Brain pericyte (primary cell): ENCODE measurements around the gene RCE1.
"Not testable (repeated sequence)": the region's sequence is repeated elsewhere in the genome, so short reads cannot be mapped to it uniquely, and the experiment has no call there.

ENCODE experiments used
- DNase-seq: peaks from one replicate; pipeline ENCODE4 v3.0.0-alpha.2; 2012; ENCODE audit warnings: low read depth, low spot score

The RCE1 gene

GRCh38 chr11:66842896-66843775 lies at the start of gene RCE1:
TSS of gene RCE1 (plus strand) at chr11:66843441. CDS start at chr11:66843456, 15 bp downstream.
- peak; percentile 68 for DNase-seq

- not testable (repeated sequence) for DNase-seq
Measured at GRCh38 chr11:66799815-66800214, 43.4 kb upstream of the RCE1 start.

GRCh38 chr11:66800720-66801428 lies 42.4 kb upstream of the RCE1 start:
- DNase-seq: no peak

GRCh38 chr11:66809592-66809991 lies 33.6 kb upstream of the RCE1 start:
- no peak for DNase-seq

GRCh38 chr11:66810576-66811185 lies 32.6 kb upstream of the RCE1 start:
- DNase-seq: no peak

- no peak for DNase-seq
Measured at GRCh38 chr11:66814678-66815077, 28.6 kb upstream of the RCE1 start.

GRCh38 chr11:66815646-66816045 lies 27.6 kb upstream of the RCE1 start:
- DNase-seq: no peak

GRCh38 chr11:66818231-66818955 lies 24.8 kb upstream of the RCE1 start:
- DNase-seq: no peak

GRCh38 chr11:66820381-66820780 lies 22.9 kb upstream of the RCE1 start:
- DNase-seq: no peak

- DNase-seq: no peak
Measured at GRCh38 chr11:66820901-66821300, 22.3 kb upstream of the RCE1 start.

GRCh38 chr11:66823700-66824099 lies 19.5 kb upstream of the RCE1 start:
- no peak for DNase-seq

- not testable (repeated sequence) for DNase-seq
Measured at GRCh38 chr11:66824573-66824972, 18.7 kb upstream of the RCE1 start.

- no peak for DNase-seq
Measured at GRCh38 chr11:66834539-66834845, 8.7 kb upstream of the RCE1 start.

- no peak for DNase-seq
Measured at GRCh38 chr11:66834943-66835342, 8.3 kb upstream of the RCE1 start.

GRCh38 chr11:66835768-66836405 lies 7.4 kb upstream of the RCE1 start:
- no peak for DNase-seq

GRCh38 chr11:66840317-66841091 lies 2.7 kb upstream of the RCE1 start:
- no peak for DNase-seq

GRCh38 chr11:66841861-66842260 lies 1.4 kb upstream of the RCE1 start:
- DNase-seq: no peak

GRCh38 chr11:66842501-66842895 lies 743 bp upstream of the RCE1 start:
- DNase-seq: no peak

GRCh38 chr11:66843776-66844495 lies 695 bp downstream of the RCE1 start:
- DNase-seq: no peak
